Adrenal gland (tissue), 12 donors: ENCODE data around the gene INTS1. TPM values are rescaled to one million over a fixed set of nuclear protein-coding genes. Genes with fewer than 3 reads are reported as not detected.
A peak's percentile ranks its signal among the peaks of the same experiment; 100 is the strongest.

Experiments used
- DNase-seq, 7 donors: peaks; one replicate each; pipeline ENCODE4 v3.0.0-alpha.2; 2019 to 2020
- H3K27ac ChIP-seq, 5 donors: fragments of 200-600 bp; sonication (generic) in 4 of 5; 1 replicate in 3 of 5; 2 replicates in 2 of 5; pipeline versions ENCODE4 v1.5.1 to v1.8.0; 2016 to 2020; ENCODE audit warnings: mild to moderate bottlenecking in 1 of 5
- H3K27me3 ChIP-seq: fragments of 200-600 bp; 2 replicates; pipeline ENCODE4 v1.8.0; 2021
- H3K36me3 ChIP-seq, 2 donors: fragments of 200-600 bp; replicated peaks in 1 of 2; 1 replicate in 1 of 2; 2 replicates in 1 of 2; pipeline versions ENCODE4 v1.5.1 to v1.8.0; 2018 to 2022
- H3K4me1 ChIP-seq, 2 donors: fragments of 200-600 bp; replicated peaks in 1 of 2; 1 replicate in 1 of 2; 2 replicates in 1 of 2; pipeline versions ENCODE4 v1.5.1 to v1.8.0; 2018 to 2021
- H3K4me3 ChIP-seq, 4 donors: fragments of 200-600 bp; sonication (generic) in 3 of 4; one replicate each; pipeline ENCODE4 v1.5.1; 2016 to 2018
- H3K9me3 ChIP-seq, 3 donors: fragments of 200-600 bp; sonication (generic) in 1 of 3; replicated peaks in 1 of 3; 1 replicate in 2 of 3; 2 replicates in 1 of 3; pipeline versions ENCODE4 v1.5.1 to v1.8.0; 2016 to 2021
- CTCF ChIP-seq, 6 experiments: fragments of 450-650 bp in 4 of 6; fragments of 200-600 bp in 2 of 6; sonication (generic) in 1 of 6; IDR thresholded peaks; 1 replicate in 5 of 6; 2 replicates in 1 of 6; pipeline versions ENCODE4 v1.5.1 to v1.8.0; 2016 to 2021; ENCODE audit warnings: antibody characterized with exemption in 6 of 6, mild to moderate bottlenecking in 2 of 6, moderate library complexity in 1 of 6
- POLR2A ChIP-seq, 2 donors: fragments of 450-650 bp; IDR thresholded peaks; one replicate each; pipeline ENCODE4 v1.6.1; 2017; ENCODE audit warnings: antibody characterized with exemption in 2 of 2, mild to moderate bottlenecking in 2 of 2, moderate library complexity in 1 of 2
- WGBS, 4 donors: extraction: QIAGEN DNeasy Blood & Tissue Kit in 2 of 4; methylation state at CpG; one replicate each; pipeline versions ENCODE4 v1.1.5 to v1.1.7; 2013 to 2017; 5-methylcytosine and 5-hydroxymethylcytosine counted together
- intact Hi-C, 2 donors: fragments of 100-400 bp; cut with DNase I; formaldehyde crosslinking; loops; one replicate each; pipeline versions ENCODE4 v1.14.1 to v1.15.0; 2022 to 2023
- polyA plus RNA-seq, 3 donors: library from polyadenylated mRNA; stranded (reverse); fragments of 200-250 nt in 2 of 3; fragments of 350-450 nt in 1 of 3; fragmentation: Illumina TruSeq in 1 of 3; extraction: RNeasy Lipid Tissue Mini Kit (QIAGEN cat#74804) in 1 of 3; gene quantifications; one replicate each; pipeline ENCODE4 v1.2.3, GENCODE V29; 2013 to 2014
- total RNA-seq, 9 donors: library from RNA; depleted of rRNA in 4 of 9; stranded (reverse); fragments of >200 nt in 4 of 9; fragments of 120-200 nt in 1 of 9; fragmentation: NEBNext Ultra II Directional in 1 of 9; extraction: Animal tissue kit (Norgen Biotek cat#: 25700) in 1 of 9; gene quantifications; one replicate each; pipeline versions ENCODE4 v1.1.0 to v1.2.4, GENCODE V29; 2013 to 2023
- donor health status: healthy with polysubstance abuse.
- donor health status: Bipolar disorder and iron deficiency.
- donor health status: DM: yes; HTN: yes; CAD: no.
- donor health status: DM: no; HTN: no; CAD: no.
- donor health status: DM: no; HTN: no; CAD: no.
- donor health status: DM: yes; HTN: yes; CAD: no.

The INTS1 gene
- total and polyA plus RNA-seq, 12 donors: 4.7 to 152 (median 72.8) TPM

- intact Hi-C loops: no loop called here
- TF ChIP-seq CTCF (IDR thresholded peaks at IDR 0.05): no peak
- peak; percentile 4 to 23 for TF ChIP-seq POLR2A (IDR thresholded peaks at IDR 0.05)
- peaks cover 38 to 51% of the 10 kb centered on the region in 2 donors for H3K4me1 ChIP-seq
- no peaks in the 10 kb centered on the region for H3K9me3 ChIP-seq
- peak overlapping the region in 3 of 4 donors; percentile 6 to 54 (median 43) for H3K4me3 ChIP-seq
- WGBS, 4 donors: 21 to 68% (median 27%) methylated on average over 14 to 56 of the region's 56 CpGs
- H3K36me3 ChIP-seq: peaks cover 0 to 33% of the 10 kb centered on the region in 2 donors
- H3K27ac ChIP-seq: peak overlapping the region; percentile 97 to 100 (median 99)
- peak; percentile 95 to 99 (median 98) for DNase-seq
- no peaks in the 10 kb centered on the region for H3K27me3 ChIP-seq
Observed at GRCh38 chr7:1537535-1538412, 33.6 kb upstream of the INTS1 start.

GRCh38 chr7:1536743-1537534 is 32.8 kb upstream of the INTS1 start:
- DNase-seq: peak; percentile 92 to 99 (median 98)
- intact Hi-C loops: no loop called here
- Histone ChIP-seq H3K9me3 (no peaks in the 10 kb centered on the region), H3K27ac (peak overlapping the region; percentile 97 to 100 (median 99)), H3K27me3 (no peaks in the 10 kb centered on the region), H3K4me3 (peak overlapping the region in 2 of 4 donors; percentile 43 to 54), H3K4me1 (peaks cover 45 to 57% of the 10 kb centered on the region in 2 donors), H3K36me3 (peaks cover 0 to 27% of the 10 kb centered on the region in 2 donors)
- 19 to 47% (median 34%) methylated on average over 5 to 52 of the region's 52 CpGs for WGBS, 4 donors
- TF ChIP-seq POLR2A (IDR thresholded peaks at IDR 0.05) (peak; percentile 61 to 89), CTCF (IDR thresholded peaks at IDR 0.05) (no peak)

- peak overlapping the region in 1 of 4 donors; percentile 43 for H3K4me3 ChIP-seq
Observed at GRCh38 chr7:1536455-1536742, 32.2 kb upstream of the INTS1 start.

More at GRCh38 chr7:1536455-1536742, 32.2 kb upstream of the INTS1 start:
- DNase-seq: no peak
- intact Hi-C loops: no loop called here
- H3K27ac ChIP-seq: peak overlapping the region; percentile 97 to 100 (median 99)
- peaks cover 51 to 62% of the 10 kb centered on the region in 2 donors for H3K4me1 ChIP-seq
- TF ChIP-seq CTCF (IDR thresholded peaks at IDR 0.05) (no peak), POLR2A (IDR thresholded peaks at IDR 0.05) (no peak)
- H3K9me3 ChIP-seq: no peaks in the 10 kb centered on the region
- H3K36me3 ChIP-seq: peaks cover 0 to 22% of the 10 kb centered on the region in 2 donors
- no peaks in the 10 kb centered on the region for H3K27me3 ChIP-seq
- 41 to 56% (median 51%) methylated on average over 6 to 7 of the region's 7 CpGs for WGBS, 4 donors
